ENCODE results near the gene PYGO2.

PYGO2 gene

DNA sequence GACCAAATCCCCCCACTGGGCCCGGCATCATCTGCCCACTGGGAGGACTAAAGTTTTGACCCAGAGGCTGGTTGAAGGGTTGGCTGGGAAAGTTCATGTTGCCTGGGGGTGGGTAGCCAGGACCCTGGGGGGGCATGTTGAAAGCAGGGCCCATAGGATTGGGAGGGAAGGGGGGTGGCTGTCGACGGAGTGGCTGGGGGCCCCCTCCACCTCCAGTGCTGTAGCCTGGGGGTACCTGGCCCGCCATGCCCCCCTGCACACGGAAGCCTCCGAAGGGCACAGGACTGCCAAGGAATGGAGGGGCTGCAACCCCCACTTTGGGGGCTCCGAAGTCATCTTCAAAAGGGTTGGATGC is 2.2 kb downstream of the PYGO2 start:
- no peak for FAIRE-seq

DNA sequence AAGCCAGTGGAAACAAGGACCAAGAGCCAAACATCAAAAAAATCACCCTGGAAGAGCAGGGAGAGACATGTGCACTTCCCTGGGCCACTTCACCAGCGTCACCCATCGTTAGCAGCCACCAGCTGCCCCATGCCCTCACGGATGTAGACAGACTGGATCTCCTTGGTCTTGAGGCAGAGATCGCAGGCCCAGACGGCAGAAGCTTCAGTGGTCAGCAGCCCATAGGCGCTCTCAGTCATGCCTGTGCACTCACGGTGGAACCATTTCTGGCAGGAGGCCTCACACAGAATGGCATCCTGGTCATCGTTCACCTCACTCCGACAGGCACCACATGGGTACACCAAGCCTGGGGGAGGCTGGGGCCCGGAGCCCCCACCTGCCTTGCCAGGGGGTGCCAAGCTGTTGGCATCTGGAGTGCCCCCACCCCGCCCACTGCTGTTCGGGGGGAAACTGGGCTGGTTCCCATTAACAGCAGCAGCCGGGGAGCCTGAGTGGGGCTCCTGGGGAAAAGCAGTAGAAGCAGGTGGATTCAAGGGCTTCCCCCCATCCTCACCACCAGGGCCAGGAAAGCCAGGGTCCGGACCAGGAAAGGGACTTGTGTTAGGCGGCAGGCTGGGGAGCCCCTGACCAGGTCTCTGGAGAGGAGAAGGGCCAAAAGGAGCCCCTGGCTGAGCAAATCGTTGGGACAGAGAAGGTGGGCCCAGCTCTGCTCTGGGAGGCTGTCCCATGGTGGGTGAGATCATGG is 2.7 kb downstream of the PYGO2 start:
- FAIRE-seq, result no peak

DNA sequence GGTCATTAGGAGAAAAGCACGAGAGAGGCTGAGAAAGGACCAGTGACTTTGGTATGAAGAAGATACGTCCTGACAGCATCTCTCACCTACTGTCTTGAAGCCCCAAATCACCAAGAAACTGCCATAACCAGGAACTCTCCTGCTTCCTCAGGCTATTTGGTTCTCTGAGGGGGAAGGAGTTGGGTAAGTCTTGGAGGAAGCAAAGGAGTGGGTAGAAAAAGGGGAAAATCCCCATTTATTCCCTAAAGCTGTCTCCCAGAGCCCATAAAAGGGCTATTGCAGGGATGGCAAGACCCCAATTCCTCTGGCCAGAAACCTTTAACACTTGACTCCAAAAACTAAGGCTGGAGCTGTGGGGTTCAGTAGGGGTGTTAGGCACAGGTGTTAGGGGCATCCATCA is 3.5 kb downstream of the PYGO2 start:
- no peak for FAIRE-seq

DNA sequence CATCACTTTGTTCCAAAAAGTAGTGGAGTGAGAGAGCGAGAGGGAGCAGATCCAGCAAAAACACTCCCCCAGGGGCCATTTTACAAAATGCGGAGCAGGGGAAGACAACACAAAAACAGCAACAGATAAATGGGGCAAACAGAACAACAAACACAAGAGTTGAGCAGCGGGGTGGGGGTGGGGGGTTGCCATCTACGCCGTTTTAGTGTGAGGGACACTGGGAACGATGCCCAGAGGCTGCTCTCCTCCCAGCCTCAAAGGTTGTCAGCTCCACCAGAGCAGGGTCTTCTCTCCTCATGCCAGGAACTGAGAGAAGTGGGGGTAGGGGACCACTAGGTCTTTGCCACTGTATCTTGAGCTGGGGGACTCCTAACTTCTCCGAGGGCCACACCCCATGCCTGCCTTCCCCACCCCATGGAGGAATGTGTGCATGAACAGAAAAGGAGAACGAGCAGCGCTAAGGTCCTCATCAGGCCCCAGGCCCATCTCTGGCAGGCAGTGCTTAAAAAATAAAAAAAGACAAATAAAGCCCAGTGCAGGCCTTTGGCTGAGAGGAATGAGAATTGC is 4.4 kb downstream of the PYGO2 start:
- FAIRE-seq, result no peak

DNA sequence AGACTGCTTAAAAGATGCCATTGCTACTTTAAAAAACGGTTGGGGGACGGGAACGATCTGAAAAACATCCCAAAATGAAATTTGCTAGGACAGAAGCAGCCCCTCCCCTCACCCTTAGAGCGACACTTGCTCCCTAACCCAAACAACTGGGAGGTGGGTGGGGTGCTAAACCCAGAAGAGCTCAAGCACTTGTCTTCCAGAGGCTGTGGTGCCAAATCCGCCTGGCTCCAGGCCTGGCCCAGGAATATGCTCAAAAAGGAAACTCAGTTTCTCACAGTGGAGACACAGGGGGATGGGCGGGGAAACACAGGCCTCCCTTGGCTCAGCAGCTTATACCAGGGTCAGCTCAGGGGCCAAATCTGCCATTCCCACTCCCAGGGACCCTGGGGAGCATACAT is 5.0 kb downstream of the PYGO2 start:
- FAIRE-seq, result no peak

DNA sequence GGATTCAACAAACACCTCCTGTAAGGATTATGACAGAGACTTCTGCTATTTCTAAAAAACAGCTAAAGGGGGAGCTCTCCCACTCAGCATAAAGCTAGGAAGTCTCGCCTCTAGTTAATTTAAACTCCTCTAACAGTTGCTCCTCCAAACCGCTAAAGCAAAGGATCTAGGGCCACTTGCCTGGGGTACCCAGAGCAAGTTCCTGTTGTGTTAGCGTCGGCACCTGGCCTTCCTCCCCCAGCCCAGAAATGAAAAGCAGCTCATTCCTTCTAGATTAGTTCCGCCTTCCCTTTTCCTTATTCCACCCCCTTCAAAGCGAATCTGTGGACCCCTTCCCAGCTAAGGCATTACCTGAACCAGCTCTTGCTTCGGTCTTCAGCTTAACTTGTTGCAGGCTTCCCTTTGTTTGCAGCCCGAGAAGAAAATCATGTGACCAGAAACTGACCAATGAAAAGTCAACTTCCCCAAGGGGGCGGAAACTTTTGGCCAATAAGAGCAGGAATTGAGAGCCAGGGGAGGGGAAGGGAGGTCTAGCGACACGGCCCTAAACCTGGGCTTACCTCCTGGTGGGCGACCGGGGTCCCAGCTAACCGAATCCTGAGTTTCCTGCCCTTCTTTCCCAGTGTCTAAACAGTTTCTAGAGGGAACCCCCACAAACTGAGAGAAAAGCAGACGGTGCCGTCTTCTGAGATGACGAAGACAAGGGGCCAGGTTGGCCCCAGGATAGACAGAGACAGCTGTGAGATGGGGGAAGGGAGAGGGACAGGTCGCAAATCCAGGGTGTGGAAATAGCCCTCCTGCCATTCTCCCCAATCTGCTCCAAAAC is 5.7 kb downstream of the PYGO2 start, which contains the start of gene PBXIP1:
Gene PBXIP1 (minus strand): TSS at position 382 of the 826 bp plus-strand sequence. CDS start 2,378 bp downstream, outside the sequence.
- peak; percentile 94 for FAIRE-seq

DNA sequence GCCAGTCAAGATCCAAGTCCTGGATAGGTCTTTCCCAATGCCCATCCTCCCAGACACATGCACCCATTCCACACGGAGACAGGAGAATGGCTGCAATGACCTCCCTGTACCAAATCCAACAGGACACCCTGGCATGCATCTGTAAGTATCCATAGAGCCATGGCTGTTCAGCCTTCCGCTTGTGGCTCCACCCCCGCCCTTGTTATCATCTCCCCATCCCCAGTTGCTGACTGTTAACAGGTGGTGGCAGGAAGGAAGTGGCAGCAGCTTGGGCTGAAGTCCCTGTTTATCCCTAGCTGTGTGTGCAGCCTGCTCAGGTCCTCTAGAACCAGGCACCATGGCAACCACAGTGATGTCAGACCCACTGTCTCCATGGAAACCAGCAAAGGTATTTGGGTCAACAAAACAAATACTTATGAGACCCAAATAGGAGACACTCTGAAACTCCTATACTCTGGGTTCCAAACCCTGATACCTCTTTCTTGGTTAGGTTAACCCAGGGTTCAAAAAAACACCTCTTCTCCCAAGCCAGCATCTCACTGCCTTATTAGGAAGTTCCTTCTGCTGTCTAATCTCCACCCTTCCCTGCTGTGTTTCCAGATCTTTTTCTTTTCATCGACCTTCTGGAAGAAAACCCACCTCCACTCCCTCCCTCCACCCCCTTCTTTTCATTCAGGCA is 6.4 kb downstream of the PYGO2 start:
- no peak for FAIRE-seq

DNA sequence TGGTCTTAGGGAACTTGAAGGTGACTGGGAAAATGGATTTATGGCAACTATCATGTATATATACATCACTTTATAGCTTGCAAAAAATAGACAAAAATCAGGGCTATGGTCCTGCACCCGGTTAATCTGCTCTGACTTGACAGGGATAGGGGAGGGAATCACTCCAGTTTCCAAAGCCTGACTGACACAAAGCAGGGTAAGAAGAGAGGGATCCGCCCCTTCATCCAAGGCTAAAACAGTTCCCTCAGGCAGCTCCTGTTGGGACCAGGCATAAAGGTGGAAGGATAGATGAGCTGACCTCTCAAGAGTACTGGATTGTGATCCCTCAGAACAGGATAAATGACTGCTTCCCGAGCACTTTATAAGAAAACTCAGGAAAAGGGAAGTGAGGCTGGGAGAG is 7.0 kb downstream of the PYGO2 start:
- FAIRE-seq, result no peak

DNA sequence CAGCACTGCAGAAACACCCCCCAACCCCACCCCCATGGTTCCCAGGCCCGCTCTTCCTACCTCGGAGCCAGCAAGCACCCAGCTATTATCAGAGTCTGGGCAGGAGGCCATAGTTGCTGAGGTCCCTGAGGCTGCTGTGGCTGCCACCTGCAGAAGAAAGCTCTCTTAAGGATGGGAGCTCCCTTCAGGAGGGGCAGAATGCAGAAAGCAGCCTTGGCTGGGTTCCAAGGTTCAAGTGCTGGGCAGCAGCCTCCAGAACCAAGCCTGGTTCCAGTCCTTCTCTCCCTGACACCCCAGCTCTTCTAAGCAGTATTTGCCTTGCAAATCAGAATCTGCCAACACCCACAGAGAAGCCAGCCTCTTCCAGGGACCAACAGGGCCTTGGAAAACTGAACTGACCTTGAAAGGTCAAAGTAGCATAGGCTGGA is 8.0 kb downstream of the PYGO2 start:
- FAIRE-seq, result no peak

DNA sequence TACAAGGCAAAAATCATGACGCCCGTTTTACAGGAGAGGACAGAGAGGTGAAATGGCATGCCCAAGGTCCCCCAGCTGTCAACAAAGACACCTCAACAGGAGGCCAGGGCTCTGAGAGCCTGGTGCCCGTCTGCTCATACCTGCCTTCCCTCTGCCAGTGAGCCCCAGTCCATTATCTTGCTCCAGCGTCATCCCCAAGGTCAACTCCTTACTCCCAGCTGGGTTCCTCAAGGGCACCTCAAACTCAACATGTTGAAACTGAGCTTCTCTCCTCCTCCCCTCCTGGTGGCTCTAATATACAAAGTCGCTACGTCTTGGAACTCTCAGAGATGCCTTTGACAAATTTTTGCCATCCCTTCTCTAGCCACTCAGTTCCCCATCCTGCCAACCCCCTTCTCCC is 8.9 kb downstream of the PYGO2 start:
- FAIRE-seq, result no peak

DNA sequence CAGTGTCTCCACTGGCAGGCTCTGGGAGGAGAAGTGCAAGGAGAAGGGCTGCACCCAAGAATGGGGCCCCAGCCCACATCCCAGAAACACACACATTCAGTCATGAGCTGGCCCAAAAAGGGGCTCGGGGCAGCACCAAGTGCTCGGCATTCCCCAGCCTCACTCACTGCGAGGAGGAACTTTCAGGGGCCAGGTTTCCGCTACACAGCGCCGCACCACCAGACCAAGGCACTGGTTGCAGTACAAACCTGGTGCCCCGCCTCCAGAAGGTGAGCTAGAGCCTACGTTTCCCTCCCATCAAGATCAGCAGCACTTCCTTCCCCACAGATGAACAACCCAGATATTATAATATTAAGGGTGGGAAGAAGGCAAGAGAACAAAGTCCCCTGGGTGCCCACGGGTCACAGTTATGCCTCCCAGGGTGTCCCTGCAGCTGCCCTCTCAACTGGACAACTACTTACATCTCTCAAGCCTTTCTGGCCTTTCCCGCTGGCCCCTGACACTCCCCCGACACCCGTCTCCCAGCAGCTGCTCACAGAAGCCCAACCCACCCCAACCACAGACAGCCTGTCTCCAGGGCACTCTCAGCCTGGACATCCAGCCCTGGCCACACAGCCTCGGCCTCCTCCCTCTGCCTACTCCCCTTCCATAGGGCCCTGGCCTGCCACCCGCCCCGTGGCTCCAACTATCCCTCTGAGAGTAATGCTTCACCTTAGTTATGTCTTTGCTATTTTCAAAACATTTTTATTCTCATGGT is 9.5 kb downstream of the PYGO2 start:
- FAIRE-seq, result no peak

DNA sequence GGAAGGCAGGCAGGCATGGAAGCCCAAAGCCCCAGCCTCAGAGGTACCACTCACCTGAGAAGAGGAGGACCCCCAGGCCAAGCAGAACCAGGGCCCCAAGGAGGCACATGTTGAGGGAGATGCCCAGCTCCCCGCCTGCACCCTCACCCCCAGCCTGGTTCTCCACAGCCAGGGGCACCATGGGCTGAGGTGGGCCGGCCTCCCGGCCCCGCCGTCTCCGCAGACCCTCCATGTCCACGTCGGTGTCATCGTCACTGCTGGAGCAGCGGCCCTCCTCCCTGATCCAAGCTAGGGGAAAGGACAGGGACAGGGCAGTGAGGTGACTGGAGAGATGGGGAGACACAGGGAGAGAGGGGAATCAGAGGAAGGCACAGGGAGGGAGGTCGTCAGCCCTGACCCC is 13.5 kb downstream of the PYGO2 start:
- no peak for FAIRE-seq

DNA sequence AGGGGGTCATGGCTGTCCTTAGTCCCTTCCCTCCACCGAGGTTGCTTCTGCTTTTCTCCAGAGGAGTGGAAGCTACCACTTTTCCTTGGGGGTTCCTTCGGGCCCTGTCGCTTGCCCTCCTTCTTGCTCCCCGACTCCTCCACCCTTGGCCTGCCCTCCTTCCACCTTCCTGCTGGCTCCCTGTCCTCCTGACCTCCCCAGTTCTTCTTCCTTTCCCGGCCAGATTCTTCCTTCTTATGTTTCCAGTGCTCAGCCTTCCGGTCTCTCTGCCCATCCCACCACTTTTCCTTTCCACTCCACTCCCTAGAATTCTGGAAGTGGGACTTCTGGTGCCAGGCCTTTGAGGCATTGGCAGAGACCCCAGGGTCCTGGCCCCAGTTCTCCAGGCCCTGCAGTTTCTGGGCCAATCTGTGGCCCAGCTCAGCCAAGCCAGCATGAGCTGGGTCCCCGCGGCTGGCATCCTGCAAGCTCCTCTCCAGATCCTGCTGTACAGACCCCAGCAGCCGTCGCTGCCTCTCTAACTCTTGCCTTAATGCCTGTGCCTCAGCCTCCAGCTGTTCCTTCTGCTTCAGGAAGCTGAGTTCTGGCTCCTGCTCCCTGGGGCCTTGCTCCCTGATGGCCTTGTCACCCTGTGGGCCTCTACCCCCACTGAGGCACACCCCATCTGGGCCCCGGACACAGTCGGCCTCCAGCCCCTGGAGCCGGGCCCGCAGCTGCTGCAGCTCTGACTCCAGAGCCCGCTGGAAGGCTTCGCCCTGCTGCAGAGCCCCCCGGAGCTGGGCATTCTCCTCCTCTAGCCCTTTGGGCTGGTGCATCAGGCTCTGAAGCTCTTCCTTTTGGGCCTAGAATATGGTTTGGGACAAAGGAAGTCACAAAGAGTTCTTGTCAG is 15.4 kb downstream of the PYGO2 start:
- FAIRE-seq, result no peak

DNA sequence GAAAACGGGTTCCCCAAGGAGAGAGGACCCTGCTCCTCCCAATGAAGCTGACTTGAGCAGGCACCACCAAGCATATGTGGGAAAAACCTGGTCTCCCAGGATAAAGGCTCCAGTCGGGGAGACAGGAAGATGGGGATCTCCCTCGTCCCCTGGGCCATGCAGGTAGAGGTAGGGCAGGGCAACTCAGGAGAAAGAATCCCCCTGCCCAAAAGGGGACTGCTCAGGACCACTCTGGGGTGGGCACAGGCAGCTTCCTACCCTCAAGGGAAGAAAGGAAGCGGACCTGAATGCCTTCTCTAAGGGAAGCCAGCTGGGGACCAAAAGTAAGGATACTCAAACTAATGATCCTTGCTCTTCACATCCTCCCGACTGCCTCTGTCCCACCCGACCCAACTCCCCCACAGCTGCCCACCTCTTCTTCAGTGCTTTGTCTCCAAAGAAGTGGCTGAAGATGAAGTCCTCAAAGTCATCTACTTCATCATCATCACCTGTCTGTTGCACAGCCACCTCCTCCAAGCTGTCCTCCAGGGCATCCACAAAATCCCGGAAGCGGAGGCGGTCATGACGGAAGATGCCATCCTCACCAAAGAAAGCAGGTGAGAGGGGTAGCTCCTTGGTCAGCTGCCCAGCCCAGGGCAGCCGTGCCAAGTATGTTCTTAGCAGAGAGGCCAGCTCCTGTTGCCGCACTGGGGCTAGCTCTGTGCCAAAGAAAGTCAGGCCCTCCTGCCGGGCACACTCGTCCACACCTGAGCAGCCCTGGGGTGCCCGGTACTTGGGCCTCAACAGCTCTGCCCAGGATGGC is 16.2 kb downstream of the PYGO2 start:
- FAIRE-seq, result no peak

DNA sequence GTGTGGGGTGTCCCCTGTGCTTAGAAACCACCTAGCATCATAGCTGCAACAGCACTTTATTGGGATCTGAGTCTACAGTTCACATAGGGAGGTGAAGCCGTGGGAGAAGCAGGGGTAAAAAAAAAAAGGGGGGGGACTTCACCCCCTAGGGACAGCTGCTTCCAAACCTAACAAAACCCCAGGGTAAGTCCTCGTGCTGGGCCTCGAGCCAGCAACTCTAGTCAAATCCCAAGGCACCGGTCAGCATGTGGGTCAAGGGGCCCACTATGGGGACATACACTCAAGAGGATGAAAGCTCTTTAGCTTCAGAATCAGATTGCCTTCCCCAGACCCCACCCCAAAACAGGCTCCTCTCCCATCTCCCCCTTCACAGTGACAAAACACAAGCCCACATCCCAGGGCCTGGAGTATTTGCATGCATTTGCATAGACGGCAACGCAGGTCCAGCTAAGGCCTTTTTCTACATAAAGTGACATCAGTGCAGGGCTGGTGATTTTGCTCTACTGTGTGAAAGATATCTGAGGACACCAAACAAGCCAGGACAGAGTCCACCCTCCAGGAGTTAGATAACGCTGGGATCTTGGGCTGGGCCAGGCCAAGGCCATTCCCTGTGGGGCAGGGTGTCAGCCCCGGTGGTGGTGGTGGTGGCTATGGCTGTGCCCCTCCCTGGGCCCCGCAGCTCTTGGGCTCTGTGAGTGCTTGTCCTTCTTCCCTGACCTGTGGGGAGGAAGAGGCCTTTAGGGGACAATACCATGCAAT is 17.0 kb downstream of the PYGO2 start:
- FAIRE-seq, result no peak

DNA sequence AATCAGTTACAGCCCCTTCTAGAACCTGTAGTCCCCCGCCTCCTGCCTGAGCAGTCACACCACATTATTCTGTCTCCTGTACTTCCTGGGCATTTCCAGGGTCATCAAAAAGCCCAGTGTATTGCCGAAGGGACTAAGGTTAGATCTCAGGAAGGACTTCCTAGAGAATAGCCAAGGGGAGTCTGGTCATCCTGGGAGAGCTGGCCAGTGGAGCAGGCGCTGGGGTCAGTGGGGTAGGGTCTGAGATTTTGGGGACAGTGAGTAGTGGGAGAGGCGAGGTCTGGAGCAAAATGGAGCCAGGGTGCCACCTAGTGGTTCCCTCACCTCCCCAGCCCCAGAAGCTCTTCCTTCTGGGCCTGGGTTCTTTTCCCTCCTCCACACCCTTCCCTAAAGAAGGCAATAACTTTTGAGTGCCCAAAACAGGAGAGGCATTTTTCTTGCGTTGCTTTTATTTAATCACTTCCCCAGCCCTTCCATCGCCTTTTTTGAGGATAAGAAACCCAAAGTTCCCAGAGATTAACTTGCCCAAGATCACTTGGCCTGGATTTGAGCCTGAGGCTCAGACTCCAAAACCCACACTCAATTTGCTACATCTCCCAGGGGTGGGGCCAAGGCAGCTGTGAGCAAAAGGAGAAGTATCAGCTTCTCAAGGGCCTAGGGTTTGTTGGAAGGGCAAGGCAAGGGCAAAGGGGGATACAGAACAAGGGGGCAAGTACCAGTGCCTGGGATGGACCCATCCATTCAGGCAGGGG is 17.8 kb downstream of the PYGO2 start:
- FAIRE-seq, result no peak

DNA sequence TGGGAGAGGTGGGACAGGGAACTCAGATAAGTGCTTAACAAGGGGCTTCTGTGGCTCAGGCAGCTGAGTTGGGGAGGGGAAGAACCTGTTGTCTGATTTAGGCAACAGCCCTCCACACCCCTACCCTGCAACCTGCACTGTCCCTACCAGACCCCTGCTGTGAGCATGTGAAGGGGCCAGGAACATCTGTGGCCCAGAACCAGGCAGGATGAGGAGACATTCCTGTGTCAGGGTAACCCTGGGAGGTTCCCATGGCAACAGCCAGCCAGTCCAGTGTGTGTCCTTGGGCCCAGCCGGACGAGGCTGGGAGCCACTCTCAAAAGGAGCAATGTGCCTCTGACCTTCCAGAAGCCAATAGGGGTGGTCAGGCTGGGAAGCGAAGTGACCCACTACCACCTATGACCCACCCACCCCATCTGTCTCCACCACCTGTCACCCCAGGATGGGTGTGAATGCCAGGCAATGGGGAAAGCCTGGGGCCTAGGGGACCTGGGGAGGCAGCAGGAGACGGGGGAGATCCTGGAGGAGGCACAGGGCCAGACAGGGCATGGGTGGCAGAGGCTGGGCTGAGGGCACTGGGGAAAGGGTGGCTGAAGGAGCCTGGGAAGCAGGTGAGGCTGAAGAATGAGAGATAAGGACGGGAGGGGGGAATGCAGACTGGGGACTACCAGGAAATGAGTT is 20.1 kb downstream of the PYGO2 start:
- FAIRE-seq, result no peak

DNA sequence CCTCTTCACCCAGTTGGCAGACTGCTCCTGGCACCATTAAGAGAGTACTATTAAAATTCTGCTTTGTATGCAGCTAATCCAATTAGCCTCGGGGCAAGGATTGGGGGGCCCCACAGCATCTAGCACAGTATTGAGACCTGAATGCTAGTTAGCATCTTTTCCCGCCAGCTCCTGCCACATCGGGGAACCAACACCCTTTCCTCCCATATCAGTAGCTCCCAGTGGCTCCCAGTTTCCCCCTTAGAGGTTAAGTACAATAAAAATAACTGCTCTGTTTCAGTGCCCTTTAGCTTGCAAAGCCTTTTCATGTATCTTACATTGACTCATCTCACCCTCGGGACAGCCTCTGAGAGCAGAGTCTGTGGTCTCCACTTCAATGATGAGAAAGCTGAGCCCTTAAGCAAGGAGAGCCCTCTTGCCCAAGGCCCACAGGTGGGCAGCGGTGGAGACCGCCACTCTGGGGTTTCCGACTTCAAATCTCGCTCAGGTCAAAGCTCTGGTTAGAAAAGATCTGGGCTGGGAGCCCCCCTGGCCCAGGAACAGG is 20.9 kb downstream of the PYGO2 start:
- FAIRE-seq, result no peak

Measured in G401.6 (cell line).